ENCODE results near the gene NAA40. TPM values are rescaled to one million over a fixed set of nuclear protein-coding genes. Genes with fewer than 3 reads are reported as not detected.
A peak's percentile ranks its signal among the peaks of the same experiment; 100 is the strongest.

NAA40 gene
- total RNA-seq, 1 donor from 2014 or later = 21.2 TPM

- H3K27ac ChIP-seq (ENCODE audit: low read depth, low read length) = no peak overlapping the region
- Mint-ChIP-seq H3K27me3 (ENCODE audit: low read depth, unreplicated experiment) (no peaks in the 10 kb centered on the region), H3K36me3 (ENCODE audit: low read depth, unreplicated experiment) (peaks cover 14% of the 10 kb centered on the region), H3K4me1 (ENCODE audit: low read depth, unreplicated experiment) (peaks cover 23% of the 10 kb centered on the region), H3K4me3 (ENCODE audit: unreplicated experiment) (no peak overlapping the region), H3K9me3 (ENCODE audit: unreplicated experiment) (no peaks in the 10 kb centered on the region), H3K27ac (ENCODE audit: unreplicated experiment) (no peak overlapping the region)
- H4K20me1 ChIP-seq (ENCODE audit: insufficient read depth, low read length) = peaks cover 93% of the 10 kb centered on the region
- no peak overlapping the region for H3K4me3 ChIP-seq (ENCODE audit: insufficient read depth, low read depth, low read length)
- H3K36me3 ChIP-seq (ENCODE audit: insufficient read depth, low read length) = peaks cover 3% of the 10 kb centered on the region
- no peak for TF ChIP-seq EZH2 (IDR thresholded peaks at IDR 0.05; ENCODE audit: insufficient read depth, low read length)
- no peak for TF ChIP-seq CTCF (IDR thresholded peaks at IDR 0.05; ENCODE audit: insufficient read depth, low read depth, low read length)
- H3K4me2 ChIP-seq (ENCODE audit: low read length) = no peak overlapping the region
- H2AFZ ChIP-seq (ENCODE audit: low read depth, low read length) = no peak overlapping the region
- H3K79me2 ChIP-seq (ENCODE audit: insufficient read depth, low read length) = peaks cover 87% of the 10 kb centered on the region
- FAIRE-seq = no peak
- no peaks in the 10 kb centered on the region for H3K27me3 ChIP-seq (ENCODE audit: insufficient read depth, low read length)
- no peak overlapping the region for H3K9ac ChIP-seq (ENCODE audit: low read length)
- peaks cover 12% of the 10 kb centered on the region for H3K4me1 ChIP-seq (ENCODE audit: insufficient read depth, low read length)
- no peaks in the 10 kb centered on the region for H3K9me3 ChIP-seq (ENCODE audit: insufficient read depth, low read depth, low read length)
- DNase-seq (ENCODE audit: low read depth) = no peak
Measured at GRCh38 chr11:63890368-63890767, 48.4 kb upstream of the NAA40 start.

- H3K36me3 Mint-ChIP-seq (ENCODE audit: low read depth, unreplicated experiment) = peaks cover 25% of the 10 kb centered on the region
- FAIRE-seq (no peak), DNase-seq (ENCODE audit: low read depth) (peak; percentile 61)
- TF ChIP-seq EZH2 (IDR thresholded peaks at IDR 0.05; ENCODE audit: insufficient read depth, low read length) (no peak), CTCF (IDR thresholded peaks at IDR 0.05; ENCODE audit: insufficient read depth, low read depth, low read length) (no peak)
- Histone ChIP-seq H3K27ac (ENCODE audit: low read depth, low read length) (no peak overlapping the region), H4K20me1 (ENCODE audit: insufficient read depth, low read length) (peaks cover 85% of the 10 kb centered on the region), H2AFZ (ENCODE audit: low read depth, low read length) (no peak overlapping the region), H3K4me3 (ENCODE audit: insufficient read depth, low read depth, low read length) (no peak overlapping the region), H3K27me3 (ENCODE audit: insufficient read depth, low read length) (no peaks in the 10 kb centered on the region), H3K4me2 (ENCODE audit: low read length) (no peak overlapping the region), H3K79me2 (ENCODE audit: insufficient read depth, low read length) (peaks cover 75% of the 10 kb centered on the region), H3K9me3 (ENCODE audit: insufficient read depth, low read depth, low read length) (no peaks in the 10 kb centered on the region), H3K9ac (ENCODE audit: low read length) (no peak overlapping the region), H3K36me3 (ENCODE audit: insufficient read depth, low read length) (peaks cover 8% of the 10 kb centered on the region), H3K4me1 (ENCODE audit: insufficient read depth, low read length) (peaks cover 12% of the 10 kb centered on the region)
- no peaks in the 10 kb centered on the region for H3K27me3 Mint-ChIP-seq (ENCODE audit: low read depth, unreplicated experiment)
- H3K4me1 Mint-ChIP-seq (ENCODE audit: low read depth, unreplicated experiment) = peaks cover 23% of the 10 kb centered on the region
- no peaks in the 10 kb centered on the region for H3K9me3 Mint-ChIP-seq (ENCODE audit: unreplicated experiment)
- H3K4me3 Mint-ChIP-seq (ENCODE audit: unreplicated experiment) = no peak overlapping the region
- no peak overlapping the region for H3K27ac Mint-ChIP-seq (ENCODE audit: unreplicated experiment)
Measured at GRCh38 chr11:63892228-63892627, 46.6 kb upstream of the NAA40 start.

DNA sequence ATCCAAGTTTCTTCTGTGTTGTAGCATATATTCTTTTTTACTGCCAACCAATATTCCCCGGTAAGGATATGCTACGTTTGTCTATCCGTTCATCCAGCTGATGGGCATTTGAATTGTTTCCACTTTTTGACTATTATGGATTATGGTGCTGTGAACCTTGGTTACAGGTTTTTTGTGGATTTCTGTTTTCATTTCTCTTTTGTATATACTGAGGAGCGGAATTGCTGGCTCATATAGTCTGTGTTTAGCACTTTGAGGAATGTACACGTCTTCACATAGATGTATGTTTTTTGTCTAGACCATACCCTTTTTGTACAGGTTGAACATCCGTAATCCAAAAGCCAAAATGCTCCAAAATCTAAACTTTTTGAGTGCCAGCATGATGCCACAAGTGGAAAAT, 45.4 kb upstream of the NAA40 start:
- no peak for DNase-seq (ENCODE audit: low read depth)
- Histone ChIP-seq H4K20me1 (ENCODE audit: insufficient read depth, low read length) (peaks cover 78% of the 10 kb centered on the region), H2AFZ (ENCODE audit: low read depth, low read length) (no peak overlapping the region), H3K79me2 (ENCODE audit: insufficient read depth, low read length) (peaks cover 65% of the 10 kb centered on the region), H3K27me3 (ENCODE audit: insufficient read depth, low read length) (no peaks in the 10 kb centered on the region), H3K27ac (ENCODE audit: low read depth, low read length) (no peak overlapping the region), H3K9ac (ENCODE audit: low read length) (no peak overlapping the region), H3K4me1 (ENCODE audit: insufficient read depth, low read length) (peaks cover 2% of the 10 kb centered on the region), H3K36me3 (ENCODE audit: insufficient read depth, low read length) (peaks cover 16% of the 10 kb centered on the region), H3K4me3 (ENCODE audit: insufficient read depth, low read depth, low read length) (no peak overlapping the region), H3K4me2 (ENCODE audit: low read length) (no peak overlapping the region), H3K9me3 (ENCODE audit: insufficient read depth, low read depth, low read length) (no peaks in the 10 kb centered on the region)
- no peak for TF ChIP-seq CTCF (IDR thresholded peaks at IDR 0.05; ENCODE audit: insufficient read depth, low read depth, low read length)
- no peak for TF ChIP-seq EZH2 (IDR thresholded peaks at IDR 0.05; ENCODE audit: insufficient read depth, low read length)
- peaks cover 33% of the 10 kb centered on the region for H3K36me3 Mint-ChIP-seq (ENCODE audit: low read depth, unreplicated experiment)
- no peak for FAIRE-seq
- H3K4me1 Mint-ChIP-seq (ENCODE audit: low read depth, unreplicated experiment) = peaks cover 15% of the 10 kb centered on the region
- no peaks in the 10 kb centered on the region for H3K9me3 Mint-ChIP-seq (ENCODE audit: unreplicated experiment)
- peak overlapping the region; percentile 19 for H3K27ac Mint-ChIP-seq (ENCODE audit: unreplicated experiment)
- no peak overlapping the region for H3K4me3 Mint-ChIP-seq (ENCODE audit: unreplicated experiment)
- no peaks in the 10 kb centered on the region for H3K27me3 Mint-ChIP-seq (ENCODE audit: low read depth, unreplicated experiment)
